ENCODE data around the gene DCC. TPM values are rescaled to one million over a fixed set of nuclear protein-coding genes. Genes with fewer than 3 reads are reported as not detected.

DCC gene
- polyA plus RNA-seq, 1 experiment, result 0.67 TPM

- Histone ChIP-seq H3K9me3 (ENCODE audit: control insufficient read depth, insufficient read depth, low read length) (no peaks in the 10 kb centered on the region; the same call in 1 of the 2 replicates), H3K27me3 (ENCODE audit: control insufficient read depth, insufficient read depth, low read length) (no peaks in the 10 kb centered on the region), H3K4me3 (ENCODE audit: low read depth, low read length) (no peak overlapping the region), H3K27ac (ENCODE audit: low read depth, low read length) (no peak overlapping the region)
- TF ChIP-seq CTCF (IDR thresholded peaks at IDR 0.05; ENCODE audit: low read depth, low read length), result no peak
- ChIA-PET CTCF (no interaction called here), POLR2A (no interaction called here)
- no peak for DNase-seq (ENCODE audit: low read depth, low spot score)
Measured at GRCh38 chr18:53093636-53094035, 753.6 kb downstream of the DCC start.

GRCh38 chr18:53101536-53102105, 761.6 kb downstream of the DCC start:
- no peak for TF ChIP-seq CTCF (IDR thresholded peaks at IDR 0.05; ENCODE audit: low read depth, low read length)
- no peak overlapping the region for H3K27ac ChIP-seq (ENCODE audit: low read depth, low read length)
- POLR2A ChIA-PET, result no interaction called here
- H3K27me3 ChIP-seq (ENCODE audit: control insufficient read depth, insufficient read depth, low read length), result no peaks in the 10 kb centered on the region
- H3K4me3 ChIP-seq (ENCODE audit: low read depth, low read length), result no peak overlapping the region
- no peak for DNase-seq (ENCODE audit: low read depth, low spot score)
- H3K9me3 ChIP-seq (ENCODE audit: control insufficient read depth, insufficient read depth, low read length), result peaks cover 6% of the 10 kb centered on the region; the same call in 1 of the 2 replicates
- CTCF ChIA-PET, result no interaction called here

GRCh38 chr18:53114441-53114840, 774.4 kb downstream of the DCC start:
- H3K27ac ChIP-seq (ENCODE audit: low read depth, low read length), result no peak overlapping the region
- CTCF ChIA-PET, result no interaction called here
- no peaks in the 10 kb centered on the region for H3K27me3 ChIP-seq (ENCODE audit: control insufficient read depth, insufficient read depth, low read length)
- POLR2A ChIA-PET, result no interaction called here
- TF ChIP-seq CTCF (IDR thresholded peaks at IDR 0.05; ENCODE audit: low read depth, low read length), result no peak
- H3K4me3 ChIP-seq (ENCODE audit: low read depth, low read length), result no peak overlapping the region
- H3K9me3 ChIP-seq (ENCODE audit: control insufficient read depth, insufficient read depth, low read length), result no peaks in the 10 kb centered on the region
- no peak for DNase-seq (ENCODE audit: low read depth, low spot score)

GRCh38 chr18:53115876-53116585, 776.0 kb downstream of the DCC start:
- Histone ChIP-seq H3K27ac (ENCODE audit: low read depth, low read length) (no peak overlapping the region), H3K9me3 (ENCODE audit: control insufficient read depth, insufficient read depth, low read length) (no peaks in the 10 kb centered on the region), H3K4me3 (ENCODE audit: low read depth, low read length) (no peak overlapping the region), H3K27me3 (ENCODE audit: control insufficient read depth, insufficient read depth, low read length) (no peaks in the 10 kb centered on the region)
- ChIA-PET CTCF (no interaction called here), POLR2A (no interaction called here)
- no peak for TF ChIP-seq CTCF (IDR thresholded peaks at IDR 0.05; ENCODE audit: low read depth, low read length)
- no peak for DNase-seq (ENCODE audit: low read depth, low spot score)

GRCh38 chr18:53117851-53118250, 777.9 kb downstream of the DCC start:
- POLR2A ChIA-PET, result no interaction called here
- H3K27me3 ChIP-seq (ENCODE audit: control insufficient read depth, insufficient read depth, low read length), result no peaks in the 10 kb centered on the region
- CTCF ChIA-PET, result no interaction called here
- H3K9me3 ChIP-seq (ENCODE audit: control insufficient read depth, insufficient read depth, low read length), result no peaks in the 10 kb centered on the region
- no peak for TF ChIP-seq CTCF (IDR thresholded peaks at IDR 0.05; ENCODE audit: low read depth, low read length)
- no peak overlapping the region for H3K27ac ChIP-seq (ENCODE audit: low read depth, low read length)
- no peak overlapping the region for H3K4me3 ChIP-seq (ENCODE audit: low read depth, low read length)
- no peak for DNase-seq (ENCODE audit: low read depth, low spot score)

Data from AG04450 (cell line).